Superior temporal gyrus (tissue), 1 donor: ENCODE data around the gene RNU2-63P.
A peak's percentile ranks its signal among the peaks of the same experiment; 100 is the strongest.
"Not testable (repeated sequence)": the region's sequence is repeated elsewhere in the genome, so short reads cannot be mapped to it uniquely, and the experiment has no call there.

Experiments used
- DNase-seq: peaks from one replicate; pipeline ENCODE4 v3.0.0-alpha.2; 2016; ENCODE audit errors: extremely low spot score

RNU2-63P gene

GRCh38 chr2:88028931-88029330, 12.6 kb upstream of the RNU2-63P start:
- DNase-seq = no peak

DNA sequence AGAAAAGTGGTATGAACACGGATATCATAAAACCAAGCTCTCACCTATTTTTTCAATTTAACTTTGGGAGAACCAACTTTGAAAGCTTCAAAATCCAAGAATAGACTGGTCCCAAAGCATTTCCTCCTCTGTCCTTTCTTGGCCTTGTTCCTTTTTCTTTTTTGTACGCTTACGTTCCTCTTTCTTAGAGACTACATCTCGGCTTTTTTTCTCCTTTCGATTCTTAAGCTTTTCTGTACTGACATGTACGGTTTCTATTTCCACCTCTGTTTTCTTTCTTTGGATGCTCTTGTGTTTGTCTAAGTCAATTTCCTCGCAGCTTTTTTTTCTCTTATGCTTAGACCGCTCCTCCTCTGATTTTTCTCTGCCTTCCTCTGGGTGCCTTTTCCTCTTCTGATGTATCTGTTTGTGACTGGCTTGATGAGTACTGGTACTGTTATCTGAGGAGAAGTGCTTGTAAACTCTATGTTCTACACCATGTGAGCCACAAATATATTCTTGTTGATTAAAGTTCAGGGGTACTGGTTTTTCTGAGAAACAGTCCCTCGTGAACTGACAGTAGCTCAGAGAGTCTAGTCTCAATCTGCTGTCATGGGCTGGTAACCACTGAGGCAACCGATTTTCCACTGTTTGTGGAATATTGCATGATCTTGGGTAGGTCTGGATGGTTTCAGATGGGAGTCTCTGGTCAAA, 11.5 kb upstream of the RNU2-63P start:
- no peak for DNase-seq

DNA sequence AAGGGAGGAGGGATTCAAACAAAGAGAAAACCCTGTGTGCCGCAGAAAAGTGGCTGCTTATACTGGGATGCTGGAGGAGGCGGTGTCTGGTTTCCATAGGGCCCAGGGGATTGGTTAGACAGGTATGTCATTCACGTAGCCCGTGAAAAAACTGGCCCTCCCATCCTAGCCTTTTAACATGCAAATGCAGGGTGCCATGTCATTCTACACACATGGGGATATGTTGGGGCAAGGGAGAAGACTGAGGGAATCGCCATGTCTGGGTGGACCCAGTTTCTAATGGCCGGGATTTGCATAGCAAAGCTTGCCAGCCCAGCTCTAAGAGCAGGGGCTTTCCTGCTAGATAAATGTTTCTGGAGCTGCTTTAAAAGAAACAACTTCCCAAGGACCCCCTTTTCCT, 8.2 kb upstream of the RNU2-63P start:
- no peak for DNase-seq

GRCh38 chr2:88022669-88022921, 6.2 kb upstream of the RNU2-63P start:
- DNase-seq = no peak

GRCh38 chr2:88019985-88020384, 3.6 kb upstream of the RNU2-63P start:
- DNase-seq = no peak

DNA sequence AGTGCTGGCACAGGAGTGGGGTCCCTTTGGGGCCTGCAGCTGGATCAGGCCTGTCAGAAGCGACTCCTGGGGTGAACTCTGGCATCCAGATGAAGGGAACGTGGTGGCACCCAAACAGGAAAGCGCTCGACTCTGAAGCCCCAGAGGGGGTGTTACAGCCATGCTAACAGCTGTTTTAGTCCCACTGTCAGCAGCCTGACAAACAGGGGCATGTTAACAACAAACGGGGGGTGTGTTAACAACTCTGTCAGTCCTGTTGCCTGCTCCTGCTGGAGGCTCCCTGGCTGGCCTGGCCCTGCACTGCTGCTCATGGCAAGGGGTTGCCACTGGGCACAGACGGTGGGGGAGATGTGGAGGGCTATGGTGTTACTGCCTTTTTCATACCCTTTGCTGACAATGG, 2.6 kb upstream of the RNU2-63P start:
- DNase-seq = no peak

DNA sequence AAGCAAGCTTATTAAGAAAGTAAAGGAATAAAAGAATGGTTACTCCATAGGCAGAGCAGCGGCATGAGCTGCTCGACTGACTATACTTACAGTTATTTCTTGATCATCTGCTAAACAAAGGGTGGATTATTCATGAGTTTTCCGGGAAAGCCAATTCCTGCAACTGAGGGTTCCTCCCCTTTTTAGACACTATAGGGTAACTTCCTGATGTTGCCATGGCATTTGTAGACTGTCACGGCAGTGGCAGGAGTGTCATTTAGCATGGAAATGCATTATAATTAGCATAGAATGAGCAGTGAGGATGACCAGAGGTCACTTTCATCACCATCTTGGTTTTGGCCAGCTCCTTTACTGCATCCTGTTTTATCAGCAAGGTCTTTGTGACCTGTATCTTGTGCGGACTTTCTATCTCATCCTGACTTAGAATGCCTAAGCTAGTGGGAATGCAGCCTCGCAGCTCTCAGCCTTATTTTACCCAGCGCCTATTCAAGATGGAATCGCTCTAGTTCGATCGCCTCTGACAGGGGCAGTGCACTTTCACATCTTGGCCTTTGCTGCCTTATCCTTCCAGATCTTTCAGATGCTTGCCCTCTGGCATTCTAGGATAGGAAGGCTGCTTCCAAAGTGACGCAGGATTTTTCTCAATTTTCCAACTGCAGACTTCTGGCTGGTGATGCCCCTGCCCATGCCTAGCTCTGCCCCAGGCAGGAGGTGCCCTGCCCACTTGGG, 1.9 kb upstream of the RNU2-63P start:
- not testable (repeated sequence) for DNase-seq

GRCh38 chr2:88017780-88018038, 1.4 kb upstream of the RNU2-63P start:
- DNase-seq = not testable (repeated sequence)

DNA sequence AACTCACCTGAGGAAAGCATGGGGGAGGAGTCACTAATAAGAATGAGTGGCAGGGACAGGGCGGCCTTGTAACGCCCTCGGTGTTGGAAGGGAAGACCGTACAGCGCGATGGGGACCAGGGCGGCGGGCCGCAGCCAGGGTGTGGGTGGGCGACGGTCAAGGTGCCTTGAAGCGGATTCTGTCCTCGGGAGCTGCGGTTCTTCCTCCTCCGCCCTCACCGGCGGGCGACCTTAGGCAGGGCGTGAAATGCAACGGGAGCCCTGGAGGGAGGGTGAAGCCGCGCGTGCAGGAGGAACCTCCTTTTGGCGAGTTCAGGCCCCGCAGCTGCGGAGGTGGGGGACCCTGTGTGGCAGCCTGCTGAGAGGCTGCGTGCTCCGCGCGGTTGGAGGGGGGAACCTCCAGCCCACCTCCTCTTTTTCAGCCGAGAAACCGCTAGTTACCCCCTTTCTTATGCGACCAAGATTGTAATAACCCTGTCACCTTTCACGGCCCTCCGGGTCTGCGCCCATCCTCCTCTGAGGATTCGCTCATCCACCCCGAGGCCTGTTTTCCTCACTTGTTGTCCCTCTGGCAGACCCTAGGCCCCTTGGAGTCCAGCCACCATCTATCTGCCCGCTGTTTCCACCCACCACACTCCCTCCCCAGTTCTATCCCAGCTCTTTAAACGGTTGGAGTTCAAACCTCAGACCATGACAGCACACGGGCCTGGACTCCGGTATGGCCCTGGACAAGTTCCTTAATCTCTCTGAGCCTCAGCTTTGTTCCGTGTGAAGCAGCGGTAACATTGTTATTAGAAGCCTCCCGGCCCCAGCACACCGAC, 823 bp upstream of the RNU2-63P start:
- no peak for DNase-seq

GRCh38 chr2:88011011-88011410, 5.3 kb downstream of the RNU2-63P start:
- DNase-seq = peak; percentile 79

DNA sequence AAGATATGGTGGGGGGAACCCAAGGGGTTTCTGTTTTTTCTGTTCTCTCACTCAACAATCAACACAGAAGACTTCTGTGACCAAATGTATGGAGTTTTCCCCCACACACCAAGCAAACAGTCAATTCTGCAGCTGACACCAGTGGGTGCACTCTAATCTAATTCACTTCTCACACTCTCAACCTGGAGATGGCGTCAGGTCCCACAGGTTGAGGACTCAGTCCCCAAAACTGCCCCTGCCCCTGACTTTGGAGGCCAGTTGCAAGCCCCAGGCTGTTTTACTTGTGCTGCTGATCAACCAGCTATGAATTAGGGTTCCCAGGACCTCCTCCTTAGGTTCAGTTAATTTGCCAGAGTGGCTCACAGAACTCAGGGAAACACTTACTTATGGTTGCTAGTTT, 6.2 kb downstream of the RNU2-63P start:
- DNase-seq = no peak

- no peak for DNase-seq
Measured at GRCh38 chr2:88006912-88007439, 9.4 kb downstream of the RNU2-63P start.

DNA sequence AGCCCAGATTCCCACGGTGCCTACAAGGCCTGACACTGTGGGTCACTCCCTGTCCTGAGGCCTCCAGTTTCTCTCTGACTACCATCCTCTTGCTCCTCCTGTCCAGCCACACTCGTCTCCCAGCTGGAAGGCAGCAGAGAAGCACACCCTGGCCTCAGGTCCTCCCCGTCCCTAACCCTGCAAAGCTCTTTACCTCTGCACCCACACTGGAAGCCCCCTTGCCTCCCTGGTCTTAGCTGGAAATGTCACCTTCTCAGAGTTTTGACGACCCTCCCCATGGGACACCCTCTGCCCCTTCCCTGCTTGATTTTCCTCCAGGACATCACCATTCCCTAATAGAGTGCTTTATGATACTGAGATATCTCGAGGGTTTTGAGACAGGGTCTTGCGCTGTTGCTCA, 10.6 kb downstream of the RNU2-63P start:
- DNase-seq = no peak

GRCh38 chr2:88003074-88003755, 13.1 kb downstream of the RNU2-63P start:
- DNase-seq = no peak

DNA sequence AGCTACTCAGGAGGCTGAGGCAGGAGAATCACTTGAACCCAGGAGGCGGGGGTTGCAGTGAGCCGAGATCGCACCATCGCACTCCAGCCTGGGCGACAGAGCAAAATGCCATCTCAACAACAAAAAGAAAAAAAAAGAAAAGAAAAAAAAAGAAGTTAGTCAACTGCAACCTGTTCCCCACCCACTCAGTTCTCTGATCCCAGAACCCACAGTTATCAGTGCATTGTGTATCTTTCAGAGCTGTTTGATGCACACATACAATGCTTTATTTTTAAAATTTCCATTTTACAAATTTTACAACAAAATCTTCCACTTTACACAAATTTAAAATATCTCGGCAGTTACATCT, 14.0 kb downstream of the RNU2-63P start:
- no peak for DNase-seq

DNA sequence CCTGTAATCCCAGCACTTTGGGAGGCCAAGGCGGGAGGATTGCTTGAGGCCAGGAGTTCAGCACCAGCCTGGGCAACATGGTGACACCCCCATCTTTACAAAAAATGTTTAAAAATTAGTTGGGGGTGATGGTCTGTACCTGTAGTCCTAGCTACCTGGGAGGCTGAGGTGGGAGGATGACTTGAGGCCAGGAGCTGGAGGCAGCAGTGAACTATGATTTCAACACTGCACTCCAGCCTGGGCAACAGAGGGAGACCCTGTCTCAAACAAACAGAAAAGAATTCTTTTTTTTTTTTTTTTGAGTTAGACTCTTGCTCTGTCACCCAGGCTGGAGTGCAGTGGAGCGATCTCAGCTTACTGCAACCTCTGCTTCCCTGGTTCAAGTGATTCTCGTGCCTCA, 15.9 kb downstream of the RNU2-63P start:
- not testable (repeated sequence) for DNase-seq

DNA sequence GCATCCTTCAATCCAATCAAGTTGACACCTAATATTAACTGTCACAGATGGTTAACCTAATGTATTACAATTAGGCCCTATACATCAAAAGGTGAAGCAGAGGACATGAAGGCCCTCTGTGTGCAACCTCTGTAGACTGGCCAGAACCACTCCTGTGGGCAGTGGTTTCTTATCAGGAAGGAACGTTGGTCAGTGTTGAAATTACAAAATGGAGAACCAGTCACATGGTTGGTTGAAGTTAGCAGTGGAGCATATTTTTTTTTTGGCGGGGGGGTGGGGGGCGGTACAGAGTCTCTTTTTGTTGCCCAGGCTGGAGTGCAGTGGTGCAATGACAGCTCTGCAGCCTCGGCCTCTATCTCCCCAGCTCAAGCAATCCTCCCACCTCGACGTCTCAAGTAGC, 19.8 kb downstream of the RNU2-63P start:
- no peak for DNase-seq

DNA sequence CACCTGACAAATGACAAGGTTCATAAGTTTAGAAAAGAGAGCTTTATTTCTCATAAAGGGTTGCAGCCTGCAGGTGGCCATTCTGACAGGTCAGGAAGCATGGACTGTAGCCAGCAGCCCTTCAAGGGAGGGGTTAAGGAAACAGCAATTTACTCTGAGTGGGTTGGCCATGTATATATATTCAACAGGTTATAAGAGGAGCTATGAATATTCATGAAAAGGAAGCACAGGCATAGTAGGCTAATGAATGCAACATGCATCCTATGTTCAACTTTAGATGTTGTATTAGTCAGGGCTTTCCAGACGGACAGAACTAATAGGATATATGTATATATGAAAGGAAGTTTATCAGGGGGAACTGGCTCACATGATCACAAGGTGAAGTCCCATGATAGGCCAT, 20.6 kb downstream of the RNU2-63P start:
- no peak for DNase-seq

GRCh38 chr2:87994304-87994850, 22.0 kb downstream of the RNU2-63P start:
- DNase-seq = not testable (repeated sequence)

GRCh38 chr2:87992569-87992968, 23.8 kb downstream of the RNU2-63P start:
- not testable (repeated sequence) for DNase-seq

GRCh38 chr2:87987473-87987872, 28.9 kb downstream of the RNU2-63P start:
- not testable (repeated sequence) for DNase-seq

- DNase-seq = not testable (repeated sequence)
Measured at GRCh38 chr2:87985902-87986301, 30.4 kb downstream of the RNU2-63P start.
